ENCODE results near the gene ARL14. TPM values are rescaled to one million over a fixed set of nuclear protein-coding genes. Genes with fewer than 3 reads are reported as not detected.

Gene ARL14
- not detected for total RNA-seq

DNA sequence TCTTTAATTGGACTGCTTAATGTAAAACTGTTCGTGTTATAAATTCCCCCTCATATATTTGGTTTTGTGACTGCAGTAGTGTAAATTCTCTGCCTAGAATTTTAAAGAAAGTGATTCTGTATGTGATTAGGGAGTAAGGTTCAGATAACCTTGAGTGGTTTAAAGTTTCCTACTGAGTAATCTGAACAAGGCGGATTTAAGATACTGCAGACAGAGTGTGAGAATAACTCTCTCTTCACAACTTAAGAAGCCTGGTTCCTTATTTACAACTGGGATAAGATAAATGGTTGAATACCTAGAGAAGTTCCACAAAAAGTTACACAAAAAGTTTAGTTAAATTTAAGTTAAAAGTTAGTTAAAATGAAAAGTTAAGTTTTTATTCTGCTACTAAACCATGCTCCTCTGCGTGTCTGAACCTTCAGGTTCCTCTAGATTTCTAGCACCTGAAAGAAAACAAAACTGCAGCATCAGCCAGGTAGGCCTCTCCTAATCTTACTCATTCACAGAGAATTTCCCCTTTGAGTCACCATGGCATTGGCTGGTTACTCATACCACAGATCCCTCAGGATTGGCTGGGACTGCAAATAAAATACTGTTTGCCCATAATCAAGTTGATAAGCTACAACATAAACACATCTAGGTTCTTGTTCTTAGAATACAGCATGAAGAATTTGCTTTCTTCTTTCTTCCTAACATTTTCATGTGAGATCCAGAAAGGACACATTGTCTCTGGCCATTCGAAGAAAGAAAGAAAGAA lies at the start of gene ARL14:
TSS of gene ARL14 (plus strand) at position 614 of the 757 bp plus-strand sequence. CDS start 187 bp downstream, outside the sequence.

Other genes starting within 250 kb of the ARL14 start
- 10 to 100 TPM; 47.7 to 49.3 TPM for gene TRIM59, start 227.4 kb upstream of the ARL14 start, total RNA-seq
- gene KPNA4, start 111.6 kb upstream of the ARL14 start, total RNA-seq = 10 to 100 TPM; 33.7 to 34.3 TPM
- gene PPM1L, start 79.1 kb downstream of the ARL14 start, total RNA-seq = 1 to 10 TPM; 4.9 to 5.8 TPM

Measured in activated naive CD4-positive, alpha-beta T cell treated with anti-CD3 and anti-CD28 coated beads, Interleukin-2, amount 10 ng/mL, durations not matched to agents 5 hours and 36 hours (primary cell).